Measurements from ENCODE around the gene TEX22. TPM values are rescaled to one million over a fixed set of nuclear protein-coding genes. Genes with fewer than 3 reads are reported as not detected.

TEX22 gene
- 1 to 10 TPM in 2 of 4 donors, under 1 TPM in 2; 0.46 to 1.9 (median 1.00) TPM for total RNA-seq
- polyA plus RNA-seq, result 0.05 TPM
- long read RNA-seq, donor 1, partial matches to known transcripts, result 0 of 3 reads
- long read RNA-seq, donor 1, other reads (novel, unspliced or antisense), result 3 of 3 reads
- long read RNA-seq, donor 2, result 0 reads
- long read RNA-seq, donor 3, partial matches to known transcripts, result 0 of 1 reads
- long read RNA-seq, donor 3, other reads (novel, unspliced or antisense), result 1 of 1 reads
- long read RNA-seq, donor 4, partial matches to known transcripts, result 0 of 2 reads
- long read RNA-seq, donor 4, other reads (novel, unspliced or antisense), result 2 of 2 reads

DNA sequence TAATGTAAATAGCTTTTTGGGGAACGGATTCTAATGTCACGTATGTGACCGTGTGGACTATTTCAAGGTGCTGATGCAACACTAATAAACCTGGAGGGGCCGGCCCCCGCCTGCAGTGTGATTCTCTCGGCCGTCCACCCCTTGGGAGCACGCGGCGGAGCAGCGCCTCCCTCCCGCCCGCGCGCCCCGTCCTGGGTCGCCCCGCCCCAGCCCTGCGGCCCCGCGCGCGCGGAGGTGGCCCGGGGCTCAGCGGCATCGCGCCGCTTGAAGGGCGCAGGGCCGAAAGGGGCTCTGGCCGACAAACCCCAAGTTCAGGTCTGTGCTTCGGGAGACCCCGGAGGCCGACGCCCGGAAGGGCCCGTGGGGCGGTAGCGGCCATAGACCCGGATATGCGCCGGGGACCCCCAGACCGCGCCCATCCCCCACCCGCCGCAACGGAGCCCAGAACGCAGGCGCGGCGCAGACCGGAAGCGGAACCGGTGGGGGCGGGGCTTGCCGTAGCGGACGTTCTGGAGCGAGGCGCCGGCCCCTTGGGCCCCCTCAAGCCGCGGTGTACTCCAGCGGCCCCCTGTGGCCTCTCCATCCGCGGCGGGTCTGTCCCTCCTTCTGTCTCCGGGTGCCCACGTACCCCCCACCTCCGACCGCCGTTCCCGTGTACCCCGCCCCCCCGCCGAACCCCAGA lies at the start of gene TEX22:
Gene TEX22 (plus strand): TSS at position 495 of the 682 bp plus-strand sequence. CDS start 803 bp downstream, outside the sequence.
- no peaks in the 10 kb centered on the region for H3K9me3 ChIP-seq (ENCODE audit: control insufficient read depth, low read length)
- WGBS, result under 1% methylated on average over 77 of the region's 77 CpGs
- intact Hi-C loops (cut with DNase I), result no loop called here
- H3K4me1 ChIP-seq (ENCODE audit: control insufficient read depth, insufficient read depth, low read length), result peaks cover 5% of the 10 kb centered on the region
- no peaks in the 10 kb centered on the region for H3K27me3 ChIP-seq (ENCODE audit: control insufficient read depth, insufficient read depth)
- peak within 1 kb of the TSS; percentile 84 for H3K4me3 ChIP-seq (ENCODE audit: low read length)
- H3K27ac ChIP-seq (ENCODE audit: low read length), result peak within 1 kb of the TSS; percentile 72
- peak; percentile 92 to 93 for ATAC-seq
- DNase-seq, result peak; percentile 93 to 98 (median 98)

DNA sequence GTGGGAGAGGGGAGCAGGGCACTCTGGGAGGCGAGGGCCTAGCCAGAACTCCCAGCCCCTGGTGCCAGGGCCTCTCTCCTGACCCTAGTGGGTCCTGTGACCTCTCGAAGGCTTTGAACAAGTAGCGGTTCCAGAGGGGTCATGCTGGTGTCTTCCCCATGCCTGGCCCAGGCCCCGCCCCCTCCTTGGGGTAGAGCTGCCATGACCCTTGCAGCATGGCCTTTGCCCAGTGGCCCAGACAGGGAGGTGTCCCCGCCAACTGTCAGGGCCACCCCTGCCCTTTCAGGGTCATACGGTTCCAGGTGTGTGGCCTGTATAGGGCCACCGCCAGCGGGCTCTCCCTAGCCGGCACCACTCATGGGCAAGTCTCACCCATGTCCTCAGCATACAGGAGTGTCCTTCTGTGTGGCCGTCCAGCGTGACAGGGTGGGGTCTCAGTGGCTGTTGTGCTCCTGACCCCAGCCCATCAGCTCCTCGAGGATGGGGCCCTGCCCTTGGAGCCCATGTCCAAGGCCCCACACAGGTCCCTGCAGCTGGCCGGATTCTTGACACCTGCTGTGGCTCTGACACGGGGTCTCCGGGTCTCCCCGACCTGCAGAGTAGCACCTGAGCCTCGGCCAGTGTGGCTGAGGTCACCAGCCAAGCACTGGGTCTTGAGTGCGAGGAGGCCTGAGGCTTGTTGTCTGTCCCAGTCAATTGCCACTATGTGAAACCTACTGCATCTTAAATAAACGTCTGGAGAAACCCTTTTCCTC lies 49.2 kb upstream of the TEX22 start:
- no peaks in the 10 kb centered on the region for H3K4me1 ChIP-seq (ENCODE audit: control insufficient read depth, insufficient read depth, low read length)
- intact Hi-C loops (cut with DNase I), result no loop called here
- no peak overlapping the region for H3K27ac ChIP-seq (ENCODE audit: low read length)
- DNase-seq (peak in 2 of 3 donors; percentile 39 to 47), ATAC-seq (no peak)
- 91% methylated on average over 19 of the region's 19 CpGs for WGBS
- H3K9me3 ChIP-seq (ENCODE audit: control insufficient read depth, low read length), result no peaks in the 10 kb centered on the region
- H3K27me3 ChIP-seq (ENCODE audit: control insufficient read depth, insufficient read depth), result no peaks in the 10 kb centered on the region
- H3K4me3 ChIP-seq (ENCODE audit: low read length), result no peak overlapping the region

GRCh38 chr14:105349992-105350391 lies 48.3 kb upstream of the TEX22 start:
- H3K4me1 ChIP-seq (ENCODE audit: control insufficient read depth, insufficient read depth, low read length), result no peaks in the 10 kb centered on the region
- H3K27ac ChIP-seq (ENCODE audit: low read length), result no peak overlapping the region
- ATAC-seq, result no peak
- DNase-seq, result peak in 2 of 3 donors; percentile 41 to 45
- no peaks in the 10 kb centered on the region for H3K27me3 ChIP-seq (ENCODE audit: control insufficient read depth, insufficient read depth)
- H3K4me3 ChIP-seq (ENCODE audit: low read length), result no peak overlapping the region
- H3K9me3 ChIP-seq (ENCODE audit: control insufficient read depth, low read length), result no peaks in the 10 kb centered on the region
- intact Hi-C loops (cut with DNase I), result loop anchor here (5.0 to 10.0 kb wide), 4 partner anchors 145 to 365 kb away; partner anchors contain the start of gene CLBA1 (in 1 of the 4)
- 91% methylated on average over 11 of the region's 11 CpGs for WGBS

DNA sequence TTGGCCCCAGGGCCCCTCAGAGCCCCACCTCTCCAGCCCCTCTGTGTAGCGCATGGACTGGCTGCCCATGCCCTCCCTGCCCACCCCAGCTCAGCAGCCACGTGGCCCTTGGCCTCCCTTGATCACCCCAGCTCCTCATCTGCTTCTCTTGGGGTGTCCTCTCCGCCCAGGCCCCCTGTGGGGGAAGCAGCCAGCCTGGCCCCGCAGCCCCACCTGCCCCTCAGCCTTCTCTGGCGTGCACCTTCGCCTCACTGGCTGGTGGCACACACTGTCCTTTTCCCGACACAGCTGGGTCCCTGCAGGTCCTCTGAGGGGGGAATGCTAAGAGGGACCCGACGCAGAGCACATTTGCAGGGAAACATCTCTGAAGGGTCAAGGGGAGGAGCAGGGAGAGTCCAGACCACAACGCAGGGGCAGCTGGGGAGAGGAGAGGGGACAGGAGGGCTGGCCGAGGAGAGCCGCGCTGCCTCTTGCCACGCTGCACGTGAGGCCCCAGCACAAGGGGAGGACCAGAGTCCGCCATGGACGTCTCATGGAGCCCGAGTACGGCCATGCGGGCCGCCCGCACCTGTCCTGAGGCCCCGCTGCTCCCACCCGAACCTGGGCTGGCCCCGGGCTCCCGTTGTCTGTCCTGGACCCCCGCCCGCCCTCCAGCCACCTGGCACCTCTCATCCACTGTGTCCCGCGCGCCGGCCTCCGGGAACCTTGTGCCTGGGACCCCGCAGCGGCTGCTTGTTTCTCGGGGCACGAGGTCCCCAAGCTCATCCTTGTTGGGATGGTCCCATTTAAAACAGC lies 47.7 kb upstream of the TEX22 start:
- ATAC-seq, result no peak
- peak in 2 of 3 donors; percentile 40 to 63 for DNase-seq
- intact Hi-C loops (cut with DNase I), result loop anchor here (5.0 to 10.0 kb wide), 4 partner anchors 146 to 366 kb away; partner anchors contain the start of gene CLBA1 (in 1 of the 4)

DNA sequence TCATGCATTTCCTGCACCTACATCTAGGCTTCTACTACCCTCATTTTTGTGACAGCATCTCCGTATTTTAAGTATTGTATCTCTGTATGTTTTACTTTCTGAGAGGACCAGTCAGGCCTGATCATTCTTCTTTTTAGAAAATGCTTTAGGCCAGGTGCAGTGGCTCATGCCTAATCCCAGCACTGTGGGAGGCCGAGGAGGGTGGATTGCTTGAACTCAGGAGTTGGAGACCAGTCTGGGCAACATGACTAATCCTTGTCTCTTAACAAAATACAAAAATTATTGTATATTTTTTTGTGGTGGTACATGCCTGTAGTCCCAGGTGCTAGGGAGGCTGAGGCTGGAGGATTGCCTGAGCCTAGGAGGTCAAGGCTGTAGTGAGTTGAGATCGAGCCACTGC lies 46.9 kb upstream of the TEX22 start:
- ATAC-seq (no peak), DNase-seq (no peak)
- Histone ChIP-seq H3K4me1 (ENCODE audit: control insufficient read depth, insufficient read depth, low read length) (no peaks in the 10 kb centered on the region), H3K4me3 (ENCODE audit: low read length) (no peak overlapping the region), H3K27ac (ENCODE audit: low read length) (no peak overlapping the region), H3K9me3 (ENCODE audit: control insufficient read depth, low read length) (no peaks in the 10 kb centered on the region), H3K27me3 (ENCODE audit: control insufficient read depth, insufficient read depth) (no peaks in the 10 kb centered on the region)
- intact Hi-C loops (cut with DNase I), result loop anchor here (5.0 to 10.0 kb wide), 4 partner anchors 147 to 367 kb away; partner anchors contain the start of gene CLBA1 (in 1 of the 4)
- WGBS, result 92% methylated on average over 3 of the region's 3 CpGs

More for the DNA sequence above, 47.7 kb upstream of the TEX22 start:
- H3K27me3 ChIP-seq (ENCODE audit: control insufficient read depth, insufficient read depth), result no peaks in the 10 kb centered on the region
- no peak overlapping the region for H3K27ac ChIP-seq (ENCODE audit: low read length)
- no peaks in the 10 kb centered on the region for H3K4me1 ChIP-seq (ENCODE audit: control insufficient read depth, insufficient read depth, low read length)
- WGBS, result 90% methylated on average over 37 of the region's 37 CpGs
- H3K9me3 ChIP-seq (ENCODE audit: control insufficient read depth, low read length), result no peaks in the 10 kb centered on the region
- no peak overlapping the region for H3K4me3 ChIP-seq (ENCODE audit: low read length)

- Histone ChIP-seq H3K27me3 (ENCODE audit: control insufficient read depth, insufficient read depth) (no peaks in the 10 kb centered on the region), H3K4me3 (ENCODE audit: low read length) (no peak overlapping the region), H3K4me1 (ENCODE audit: control insufficient read depth, insufficient read depth, low read length) (no peaks in the 10 kb centered on the region), H3K27ac (ENCODE audit: low read length) (no peak overlapping the region), H3K9me3 (ENCODE audit: control insufficient read depth, low read length) (no peaks in the 10 kb centered on the region)
- intact Hi-C loops (cut with DNase I), result loop anchor here (5.0 to 10.0 kb wide), 4 partner anchors 147 to 367 kb away; partner anchors contain the start of gene CLBA1 (in 1 of the 4)
- ATAC-seq (peak; percentile 83 to 85), DNase-seq (peak; percentile 83 to 89 (median 88))
- 64% methylated on average over 26 of the region's 26 CpGs for WGBS
Observed at GRCh38 chr14:105351920-105352851, 46.2 kb upstream of the TEX22 start.

DNA sequence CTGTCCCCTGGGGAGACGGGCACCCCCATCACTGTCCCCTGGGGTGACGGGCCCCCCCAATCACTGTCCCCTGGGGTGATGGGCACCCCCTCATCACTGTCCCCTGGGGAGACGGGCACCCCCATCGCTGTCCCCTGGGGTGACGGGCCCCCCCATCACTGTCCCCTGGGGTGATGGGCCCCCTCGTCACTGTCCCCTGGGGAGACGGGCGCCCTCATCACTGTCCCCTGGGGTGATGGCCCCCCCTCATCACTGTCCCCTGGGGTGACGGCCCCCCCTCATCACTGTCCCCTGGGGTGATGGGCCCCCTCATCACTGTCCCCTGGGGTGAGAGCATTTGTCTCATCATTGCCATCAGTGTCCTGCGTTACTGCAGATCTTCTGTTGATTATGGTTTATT lies 45.2 kb upstream of the TEX22 start:
- Histone ChIP-seq H3K9me3 (ENCODE audit: control insufficient read depth, low read length) (no peaks in the 10 kb centered on the region), H3K4me1 (ENCODE audit: control insufficient read depth, insufficient read depth, low read length) (no peaks in the 10 kb centered on the region), H3K27me3 (ENCODE audit: control insufficient read depth, insufficient read depth) (no peaks in the 10 kb centered on the region), H3K27ac (ENCODE audit: low read length) (no peak overlapping the region), H3K4me3 (ENCODE audit: low read length) (no peak overlapping the region)
- 91% methylated on average over 10 of the region's 10 CpGs for WGBS
- intact Hi-C loops (cut with DNase I), result loop anchor here (5.0 to 10.0 kb wide), 4 partner anchors 148 to 368 kb away; partner anchors contain the start of gene CLBA1 (in 1 of the 4)
- DNase-seq, result peak in 2 of 3 donors; percentile 36 to 45
- no peak for ATAC-seq

- ATAC-seq, result no peak
- Histone ChIP-seq H3K9me3 (ENCODE audit: control insufficient read depth, low read length) (no peaks in the 10 kb centered on the region), H3K27ac (ENCODE audit: low read length) (no peak overlapping the region), H3K4me3 (ENCODE audit: low read length) (no peak overlapping the region), H3K27me3 (ENCODE audit: control insufficient read depth, insufficient read depth) (no peaks in the 10 kb centered on the region), H3K4me1 (ENCODE audit: control insufficient read depth, insufficient read depth, low read length) (no peaks in the 10 kb centered on the region)
- WGBS, result 94% methylated on average over 20 of the region's 20 CpGs
- DNase-seq, result peak in 1 of 3 donors; percentile 35
- intact Hi-C loops (cut with DNase I), result loop anchor here (5.0 to 10.0 kb wide), 4 partner anchors 150 to 370 kb away; partner anchors contain the start of gene CLBA1 (in 1 of the 4)
Observed at GRCh38 chr14:105354541-105354940, 43.8 kb upstream of the TEX22 start.

- intact Hi-C loops (cut with DNase I), result loop anchor here in 2 of 4 donors (10.0 kb wide), 2 partner anchors 150 to 370 kb away; partner anchors contain the start of gene CLBA1 (in 1 of the 2)
Observed at GRCh38 chr14:105355049-105355575, 43.2 kb upstream of the TEX22 start.

More at GRCh38 chr14:105355049-105355575, 43.2 kb upstream of the TEX22 start:
- Histone ChIP-seq H3K4me3 (ENCODE audit: low read length) (no peak overlapping the region), H3K9me3 (ENCODE audit: control insufficient read depth, low read length) (no peaks in the 10 kb centered on the region), H3K4me1 (ENCODE audit: control insufficient read depth, insufficient read depth, low read length) (no peaks in the 10 kb centered on the region), H3K27me3 (ENCODE audit: control insufficient read depth, insufficient read depth) (no peaks in the 10 kb centered on the region), H3K27ac (ENCODE audit: low read length) (no peak overlapping the region)
- DNase-seq (peak in 1 of 3 donors; percentile 48), ATAC-seq (no peak)
- WGBS, result 90% methylated on average over 27 of the region's 27 CpGs

Data from right cardiac atrium (tissue), 5 donors.